ENCODE measurements around the gene CSNK1G2.

GRCh38 chr19:2016041-2016807 is 75.3 kb downstream of the CSNK1G2 start:
- TF ChIP-seq CTCF (IDR thresholded peaks at IDR 0.05 in 4 of 5, conservative IDR thresholded peaks at IDR 0.05 in 1 of 5) (no peak), POLR2A (IDR thresholded peaks at IDR 0.05) (no peak)

Measured in gastrocnemius medialis (tissue), 4 donors.